ENCODE results near the gene MYO19. TPM values are rescaled to one million over a fixed set of nuclear protein-coding genes. Genes with fewer than 3 reads are reported as not detected.

MYO19 gene
- total RNA-seq, 1 experiment from 2014 or later = 167 TPM

DNA sequence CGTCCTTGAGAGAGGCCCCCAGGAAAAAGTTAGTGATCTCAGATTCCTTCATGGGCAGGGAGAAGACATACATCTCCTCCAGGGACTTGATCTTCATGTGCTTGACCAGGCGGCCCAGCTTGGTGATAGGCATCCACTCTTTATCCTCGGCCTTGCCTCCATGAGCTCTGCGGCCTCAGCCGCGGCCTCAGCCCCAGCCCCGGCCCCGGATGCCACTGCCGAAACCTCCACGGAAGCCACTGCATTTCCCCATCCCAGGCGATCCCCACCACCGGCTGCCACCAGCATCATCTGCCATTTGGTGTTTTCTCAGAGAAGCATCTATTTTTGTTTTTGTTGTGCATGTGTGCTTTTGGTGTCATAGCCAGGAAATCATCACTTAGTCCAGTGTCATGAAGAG lies 40.4 kb upstream of the MYO19 start:
- Histone ChIP-seq H3K9me2 (ENCODE audit: insufficient read depth) (no peaks in the 10 kb centered on the region), H3K4me2 (ENCODE audit: low read length) (no peak overlapping the region), H3K27me3 (ENCODE audit: insufficient read depth, low read length) (no peaks in the 10 kb centered on the region), H3K9me3 (ENCODE audit: control insufficient read depth in 1 of 2, insufficient read depth in 1 of 2, low read depth in 1 of 2, low read length in 2 of 2) (no peaks in the 10 kb centered on the region), H3K4me3 (replicated peaks in 1 of 2; ENCODE audit: low read depth in 1 of 2, low read length in 2 of 2) (no peak overlapping the region), H3K4me1 (ENCODE audit: control insufficient read depth in 1 of 2, insufficient read depth in 2 of 2, low read length in 2 of 2) (no peaks in the 10 kb centered on the region), H2AFZ (ENCODE audit: low read depth, low read length, poor library complexity, severe bottlenecking) (no peak overlapping the region), H3K9ac (ENCODE audit: low read length) (no peak overlapping the region), H4K20me1 (ENCODE audit: insufficient read depth) (no peaks in the 10 kb centered on the region), H3K36me3 (ENCODE audit: control insufficient read depth in 1 of 2, insufficient read depth in 2 of 2, low read length in 2 of 2) (peaks cover 12 to 18% of the 10 kb centered on the region in 2 experiments; a peak in 3 of 4 replicates), H3K27ac (ENCODE audit: low read depth, low read length) (no peak overlapping the region), H3K79me2 (ENCODE audit: insufficient read depth, low read length) (peaks cover 50% of the 10 kb centered on the region)
- intact Hi-C loops (cut with micrococcal nuclease) = no loop called here
- no TSS peak for BruUV-seq (replicated peaks)
- no peak for DNase-seq (ENCODE audit: low read depth, low spot score)
- CTCF ChIA-PET = no interaction called here
- RAD21 ChIA-PET (ENCODE audit: low non-redundant PET in 1 of 2, low total read pairs in 2 of 2, uncharacterized antibody in 2 of 2, unreplicated experiment in 2 of 2) = no interaction called here
- TF ChIP-seq SIN3A (IDR thresholded peaks at IDR 0.05; ENCODE audit: low read depth) (no peak), POLR2A (IDR thresholded peaks at IDR 0.05; ENCODE audit: borderline replicate concordance, extremely low read depth, insufficient read depth, insufficient read length) (no peak), ZFX (IDR thresholded peaks at IDR 0.05) (no peak)
- no peak for ATAC-seq
- POLR2A ChIA-PET = no interaction called here

DNA sequence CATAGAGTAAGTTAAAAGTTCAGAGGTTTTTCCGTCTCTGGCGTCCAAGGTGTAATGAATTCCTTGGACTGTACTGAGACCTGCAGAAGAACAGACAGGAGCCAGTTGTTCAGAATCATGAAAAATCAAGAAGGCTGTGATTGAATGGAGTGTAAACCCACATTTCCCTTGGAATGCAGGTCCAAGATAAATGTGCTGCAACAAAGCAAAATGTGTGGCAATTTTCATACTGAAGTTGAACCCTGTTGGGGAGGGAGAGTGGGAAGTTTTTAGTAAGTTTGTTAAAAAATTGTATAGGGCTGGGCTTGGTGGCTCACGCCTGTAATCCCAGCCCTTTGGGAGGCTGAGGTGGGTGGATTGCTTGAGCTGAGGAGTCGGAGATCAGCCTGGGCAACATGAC lies 31.4 kb upstream of the MYO19 start:
- Histone ChIP-seq H3K27ac (ENCODE audit: low read depth, low read length) (no peak overlapping the region), H3K9me2 (ENCODE audit: insufficient read depth) (no peaks in the 10 kb centered on the region), H3K9ac (ENCODE audit: low read length) (no peak overlapping the region), H3K4me2 (ENCODE audit: low read length) (no peak overlapping the region), H3K4me1 (ENCODE audit: control insufficient read depth in 1 of 2, insufficient read depth in 2 of 2, low read length in 2 of 2) (no peaks in the 10 kb centered on the region), H3K27me3 (ENCODE audit: insufficient read depth, low read length) (no peaks in the 10 kb centered on the region), H3K9me3 (ENCODE audit: control insufficient read depth in 1 of 2, insufficient read depth in 1 of 2, low read depth in 1 of 2, low read length in 2 of 2) (no peaks in the 10 kb centered on the region), H3K79me2 (ENCODE audit: insufficient read depth, low read length) (peaks cover 22% of the 10 kb centered on the region), H4K20me1 (ENCODE audit: insufficient read depth) (no peaks in the 10 kb centered on the region), H3K4me3 (replicated peaks in 1 of 2; ENCODE audit: low read depth in 1 of 2, low read length in 2 of 2) (no peak overlapping the region), H3K36me3 (ENCODE audit: control insufficient read depth in 1 of 2, insufficient read depth in 2 of 2, low read length in 2 of 2) (peaks cover 31 to 37% of the 10 kb centered on the region in 2 experiments), H2AFZ (ENCODE audit: low read depth, low read length, poor library complexity, severe bottlenecking) (no peak overlapping the region)
- POLR2A ChIA-PET = no interaction called here
- CTCF ChIA-PET = no interaction called here
- BruUV-seq (replicated peaks) = no TSS peak
- DNase-seq (ENCODE audit: low read depth, low spot score) (no peak), ATAC-seq (no peak)
- RAD21 ChIA-PET (ENCODE audit: low non-redundant PET in 1 of 2, low total read pairs in 2 of 2, uncharacterized antibody in 2 of 2, unreplicated experiment in 2 of 2) = no interaction called here
- intact Hi-C loops (cut with micrococcal nuclease) = no loop called here
- no peak for TF ChIP-seq EZH2 (IDR thresholded peaks at IDR 0.05)
- TF ChIP-seq CBX3 (IDR thresholded peaks at IDR 0.05; ENCODE audit: low read depth) = no peak
- TF ChIP-seq ZNF274 (IDR thresholded peaks at IDR 0.05; ENCODE audit: low read depth, low read length) = no peak
- no peak for TF ChIP-seq SRF (IDR thresholded peaks at IDR 0.05; ENCODE audit: low read depth)
- TF ChIP-seq ZFX (IDR thresholded peaks at IDR 0.05) = no peak
- TF ChIP-seq SIN3A (IDR thresholded peaks at IDR 0.05; ENCODE audit: low read depth) = no peak
- TF ChIP-seq ZBTB33 (IDR thresholded peaks at IDR 0.05; ENCODE audit: extremely low read depth, insufficient replicate concordance, low read length) = no peak
- no peak for TF ChIP-seq TCF7L2 (IDR thresholded peaks at IDR 0.05; ENCODE audit: borderline replicate concordance, extremely low read depth, insufficient read depth, insufficient read length)
- no peak for TF ChIP-seq POLR2AphosphoS5 (IDR thresholded peaks at IDR 0.05; ENCODE audit: low read depth, low read length)
- no peak for TF ChIP-seq YY1 (IDR thresholded peaks at IDR 0.05; ENCODE audit: extremely low read depth, insufficient replicate concordance, low read depth, low read length)
- TF ChIP-seq FOSL1 (IDR thresholded peaks at IDR 0.05; ENCODE audit: low read depth) = no peak
- TF ChIP-seq, protein P1, sequence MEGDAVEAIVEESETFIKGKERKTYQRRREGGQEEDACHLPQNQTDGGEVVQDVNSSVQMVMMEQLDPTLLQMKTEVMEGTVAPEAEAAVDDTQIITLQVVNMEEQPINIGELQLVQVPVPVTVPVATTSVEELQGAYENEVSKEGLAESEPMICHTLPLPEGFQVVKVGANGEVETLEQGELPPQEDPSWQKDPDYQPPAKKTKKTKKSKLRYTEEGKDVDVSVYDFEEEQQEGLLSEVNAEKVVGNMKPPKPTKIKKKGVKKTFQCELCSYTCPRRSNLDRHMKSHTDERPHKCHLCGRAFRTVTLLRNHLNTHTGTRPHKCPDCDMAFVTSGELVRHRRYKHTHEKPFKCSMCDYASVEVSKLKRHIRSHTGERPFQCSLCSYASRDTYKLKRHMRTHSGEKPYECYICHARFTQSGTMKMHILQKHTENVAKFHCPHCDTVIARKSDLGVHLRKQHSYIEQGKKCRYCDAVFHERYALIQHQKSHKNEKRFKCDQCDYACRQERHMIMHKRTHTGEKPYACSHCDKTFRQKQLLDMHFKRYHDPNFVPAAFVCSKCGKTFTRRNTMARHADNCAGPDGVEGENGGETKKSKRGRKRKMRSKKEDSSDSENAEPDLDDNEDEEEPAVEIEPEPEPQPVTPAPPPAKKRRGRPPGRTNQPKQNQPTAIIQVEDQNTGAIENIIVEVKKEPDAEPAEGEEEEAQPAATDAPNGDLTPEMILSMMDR (IDR thresholded peaks at IDR 0.05 in 2 of 3, conservative IDR thresholded peaks at IDR 0.05 in 1 of 3; ENCODE audit: borderline replicate concordance in 1 of 3, insufficient read depth in 1 of 3, low read depth in 2 of 3, low read length in 2 of 3) = no peak
- no peak for TF ChIP-seq EZH2phosphoT487 (IDR thresholded peaks at IDR 0.05; ENCODE audit: borderline replicate concordance)
- TF ChIP-seq SP1 (IDR thresholded peaks at IDR 0.05; ENCODE audit: low read depth) = no peak
- TF ChIP-seq, protein P2, sequence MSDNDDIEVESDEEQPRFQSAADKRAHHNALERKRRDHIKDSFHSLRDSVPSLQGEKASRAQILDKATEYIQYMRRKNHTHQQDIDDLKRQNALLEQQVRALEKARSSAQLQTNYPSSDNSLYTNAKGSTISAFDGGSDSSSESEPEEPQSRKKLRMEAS (IDR thresholded peaks at IDR 0.05) = no peak
- no peak for TF ChIP-seq CEBPB (IDR thresholded peaks at IDR 0.05; ENCODE audit: low read depth)
- TF ChIP-seq, protein P3, sequence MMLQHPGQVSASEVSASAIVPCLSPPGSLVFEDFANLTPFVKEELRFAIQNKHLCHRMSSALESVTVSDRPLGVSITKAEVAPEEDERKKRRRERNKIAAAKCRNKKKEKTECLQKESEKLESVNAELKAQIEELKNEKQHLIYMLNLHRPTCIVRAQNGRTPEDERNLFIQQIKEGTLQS (IDR thresholded peaks at IDR 0.05) = no peak
- TF ChIP-seq RAD21 (IDR thresholded peaks at IDR 0.05; ENCODE audit: low read depth) = no peak

All from HCT116 (cell line).